ENCODE results near the gene ITGAX. TPM values are rescaled to one million over a fixed set of nuclear protein-coding genes. Genes with fewer than 3 reads are reported as not detected.

Gene ITGAX
- total RNA-seq, 1 experiment from 2014 or later: not detected

GRCh38 chr16:31410082-31410481 lies 55.1 kb downstream of the ITGAX start:
- ChIA-PET CTCF (no interaction called here), POLR2A (ENCODE audit: unreplicated experiment) (no interaction called here)
- no peaks in the 10 kb centered on the region for H4K20me1 ChIP-seq (ENCODE audit: low read length)
- TF ChIP-seq EZH2 (IDR thresholded peaks at IDR 0.05; ENCODE audit: low read length, unreplicated experiment) (no peak), EZH2phosphoT487 (IDR thresholded peaks at IDR 0.05; ENCODE audit: borderline replicate concordance, low read length) (no peak), CTCF (conservative IDR thresholded peaks at IDR 0.05; ENCODE audit: low read depth, low read length) (no peak)
- no peak overlapping the region for H3K27ac ChIP-seq (ENCODE audit: low read length)
- no peak for ATAC-seq
- no peaks in the 10 kb centered on the region for H3F3A ChIP-seq (ENCODE audit: low read length, unreplicated experiment)
- DNase-seq: no peak
- no peaks in the 10 kb centered on the region for H3K79me2 ChIP-seq (ENCODE audit: low read length)
- H3K9me3 ChIP-seq (ENCODE audit: low read length): no peaks in the 10 kb centered on the region
- BruUV-seq (replicated peaks): no TSS peak
- no peaks in the 10 kb centered on the region for H3K27me3 ChIP-seq (ENCODE audit: low read length)
- no peak overlapping the region for H2AFZ ChIP-seq (ENCODE audit: low read length)
- H3K4me1 ChIP-seq (ENCODE audit: insufficient read depth, low read length): no peaks in the 10 kb centered on the region
- H3K9ac ChIP-seq (ENCODE audit: low read length): no peak overlapping the region
- H3K4me3 ChIP-seq (ENCODE audit: low read length): no peak overlapping the region
- no peaks in the 10 kb centered on the region for H3K36me3 ChIP-seq (ENCODE audit: low read depth, low read length)
- no peak overlapping the region for H3K4me2 ChIP-seq (ENCODE audit: low read length)
- no peaks in the 10 kb centered on the region for H3K9me2 ChIP-seq (replicated peaks; ENCODE audit: low read length)
- intact Hi-C loops (cut with micrococcal nuclease): no loop called here

GRCh38 chr16:31411024-31411844 lies 56.3 kb downstream of the ITGAX start:
- no peak overlapping the region for H3K9ac ChIP-seq (ENCODE audit: low read length)

More at GRCh38 chr16:31411024-31411844, 56.3 kb downstream of the ITGAX start:
- CTCF ChIA-PET: no interaction called here
- BruUV-seq (replicated peaks): no TSS peak
- H3F3A ChIP-seq (ENCODE audit: low read length, unreplicated experiment): no peaks in the 10 kb centered on the region
- no peaks in the 10 kb centered on the region for H3K9me2 ChIP-seq (replicated peaks; ENCODE audit: low read length)
- H3K4me1 ChIP-seq (ENCODE audit: insufficient read depth, low read length): no peaks in the 10 kb centered on the region
- no peak overlapping the region for H3K4me2 ChIP-seq (ENCODE audit: low read length)
- DNase-seq (no peak), ATAC-seq (no peak)
- no peak overlapping the region for H2AFZ ChIP-seq (ENCODE audit: low read length)
- intact Hi-C loops (cut with micrococcal nuclease): no loop called here
- no peaks in the 10 kb centered on the region for H4K20me1 ChIP-seq (ENCODE audit: low read length)
- no peaks in the 10 kb centered on the region for H3K79me2 ChIP-seq (ENCODE audit: low read length)
- POLR2A ChIA-PET (ENCODE audit: unreplicated experiment): no interaction called here
- TF ChIP-seq EZH2phosphoT487 (IDR thresholded peaks at IDR 0.05; ENCODE audit: borderline replicate concordance, low read length) (no peak), CTCF (conservative IDR thresholded peaks at IDR 0.05; ENCODE audit: low read depth, low read length) (no peak), EZH2 (IDR thresholded peaks at IDR 0.05; ENCODE audit: low read length, unreplicated experiment) (no peak)
- H3K27ac ChIP-seq (ENCODE audit: low read length): no peak overlapping the region
- no peak overlapping the region for H3K4me3 ChIP-seq (ENCODE audit: low read length)
- no peaks in the 10 kb centered on the region for H3K36me3 ChIP-seq (ENCODE audit: low read depth, low read length)
- no peaks in the 10 kb centered on the region; the same call in 1 of the 2 replicates for H3K27me3 ChIP-seq (ENCODE audit: low read length)
- H3K9me3 ChIP-seq (ENCODE audit: low read length): no peaks in the 10 kb centered on the region
